Activated CD4-positive, alpha-beta memory T cell treated with anti-CD3 and anti-CD28 coated beads for 36 hours (primary cell): ENCODE results near the gene ITIH5. TPM values are rescaled to one million over a fixed set of nuclear protein-coding genes. Genes with fewer than 3 reads are reported as not detected.

Source experiments
- CTCF ChIA-PET: fragments of 350-600 bp; sonication (Branson Sonifier 250); formaldehyde crosslinking; loops from one replicate; lab custom pipeline; 2021; ENCODE audit warnings: antibody characterized with exemption, inconsistent platforms; lab: Charles Lee
- POLR2A ChIA-PET: fragments of 350-600 bp; sonication (Branson Sonifier 250); formaldehyde crosslinking; loops from one replicate; lab custom pipeline; 2021; ENCODE audit warnings: antibody characterized with exemption; lab: Charles Lee
- DNase-seq: peaks from one replicate; pipeline ENCODE4 v3.0.0-alpha.2; 2020
- H3K27ac Mint-ChIP-seq: one replicate; pipeline ENCODE4 v1.8.0; 2021; ENCODE audit warnings: mixed read lengths
- H3K27me3 Mint-ChIP-seq: one replicate; pipeline ENCODE4 v1.8.0; 2021; ENCODE audit warnings: mixed read lengths
- H3K36me3 Mint-ChIP-seq: one replicate; pipeline ENCODE4 v1.8.0; 2021; ENCODE audit warnings: mixed read lengths
- H3K4me1 Mint-ChIP-seq: one replicate; pipeline ENCODE4 v1.8.0; 2021; ENCODE audit warnings: low read depth, mixed read lengths
- H3K4me3 Mint-ChIP-seq: one replicate; pipeline ENCODE4 v1.8.0; 2021; ENCODE audit warnings: mild to moderate bottlenecking, mixed read lengths
- H3K9me3 Mint-ChIP-seq: one replicate; pipeline ENCODE4 v1.8.0; 2021; ENCODE audit warnings: mixed read lengths
- intact Hi-C: fragments of 100-400 bp; cut with micrococcal nuclease; formaldehyde crosslinking; loops from one replicate; pipeline ENCODE4 v1.15.1; 2023
- total RNA-seq, 2 experiments: library from RNA; stranded (reverse); gene quantifications; one replicate each; pipeline ENCODE4 v1.2.3, GENCODE V29; 2021

ITIH5 gene
- total RNA-seq, 2 experiments from 2014 or later, result not detected

DNA sequence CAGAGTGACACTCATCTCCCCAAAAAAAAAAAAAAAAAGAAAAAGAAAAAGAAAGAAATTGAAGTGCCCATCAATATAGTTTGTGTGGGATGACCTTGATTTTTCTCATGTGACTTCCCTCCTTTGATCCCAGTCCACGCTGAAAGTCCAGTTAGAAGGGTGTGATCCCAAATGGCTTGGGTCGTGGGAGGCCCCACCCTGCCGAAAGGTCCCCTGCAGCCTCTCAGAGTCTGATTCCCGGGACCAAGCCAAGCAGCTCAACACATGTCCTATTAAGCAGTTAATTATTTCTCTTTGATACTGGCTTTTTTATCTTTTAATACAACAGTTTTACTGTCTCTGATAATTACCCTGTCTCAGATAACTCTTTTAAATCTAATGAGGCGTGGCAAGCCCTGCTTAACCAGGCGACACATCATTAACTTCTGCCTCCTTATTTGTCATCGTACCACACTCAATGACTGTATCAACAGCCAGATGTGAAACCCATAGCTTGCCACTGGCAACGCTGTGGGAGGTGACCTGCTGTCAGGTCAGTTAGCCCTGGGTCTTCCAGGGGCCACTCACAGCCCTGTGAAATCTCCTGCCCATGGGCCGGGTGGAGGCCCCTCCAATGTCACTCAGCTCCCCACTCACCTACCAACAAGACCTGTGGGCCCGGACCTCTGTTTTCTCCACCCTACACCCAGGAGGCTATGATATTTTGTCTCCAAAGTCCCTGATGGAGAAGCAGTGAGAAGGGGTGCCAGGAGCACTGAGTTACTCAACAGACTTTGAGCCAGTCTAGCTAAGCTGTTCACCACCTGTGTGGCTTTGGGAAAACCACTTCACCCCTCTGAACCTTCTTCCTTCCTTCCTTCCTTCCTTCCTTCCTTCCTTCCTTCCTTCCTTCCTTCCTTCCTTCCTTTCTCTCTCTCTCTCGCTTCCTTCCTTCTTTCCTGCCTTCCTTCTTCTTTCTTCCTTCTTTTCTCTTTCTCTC lies 146.0 kb downstream of the ITIH5 start:
- POLR2A ChIA-PET, result no interaction called here
- no peaks in the 10 kb centered on the region for H3K9me3 Mint-ChIP-seq
- intact Hi-C loops, result loop anchor here (10.0 kb wide), 1 partner anchor 104 kb away; no protein-coding TSS in a partner anchor

DNA sequence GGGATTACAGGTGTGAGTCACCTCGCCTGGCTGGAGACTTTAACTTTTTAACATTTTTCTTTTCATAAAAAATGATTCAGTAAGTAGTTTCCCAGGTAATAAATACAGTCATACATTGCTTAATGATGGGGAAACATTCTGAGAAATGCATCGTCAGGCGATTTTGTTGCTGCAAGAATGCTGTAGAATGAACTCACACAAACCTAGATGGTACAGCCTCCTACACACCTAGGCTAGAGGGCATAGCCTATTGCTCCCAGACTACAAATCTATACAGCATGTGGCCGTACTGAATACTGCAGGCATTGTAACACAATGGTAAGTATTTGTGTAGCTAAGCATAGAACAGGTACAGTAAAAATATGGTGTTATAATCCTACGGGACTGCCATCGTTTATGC lies 147.4 kb downstream of the ITIH5 start:
- no peaks in the 10 kb centered on the region for H3K4me1 Mint-ChIP-seq
- no peak overlapping the region for H3K4me3 Mint-ChIP-seq
- H3K9me3 Mint-ChIP-seq, result no peaks in the 10 kb centered on the region
- no peak overlapping the region for H3K27ac Mint-ChIP-seq
- no peaks in the 10 kb centered on the region for H3K36me3 Mint-ChIP-seq
- H3K27me3 Mint-ChIP-seq, result no peaks in the 10 kb centered on the region
- no peak for DNase-seq
- POLR2A ChIA-PET, result no interaction called here
- intact Hi-C loops, result no loop called here
- CTCF ChIA-PET, result no interaction called here

More for the DNA sequence above, 146.0 kb downstream of the ITIH5 start:
- no peak overlapping the region for H3K27ac Mint-ChIP-seq
- CTCF ChIA-PET, result interaction anchor here (1.1 kb wide), 1 partner anchor 349 kb away, joined by 3 read pairs; no protein-coding TSS in a partner anchor
- H3K4me3 Mint-ChIP-seq, result no peak overlapping the region
- no peak for DNase-seq
- H3K4me1 Mint-ChIP-seq, result no peaks in the 10 kb centered on the region
- no peaks in the 10 kb centered on the region for H3K27me3 Mint-ChIP-seq
- no peaks in the 10 kb centered on the region for H3K36me3 Mint-ChIP-seq

DNA sequence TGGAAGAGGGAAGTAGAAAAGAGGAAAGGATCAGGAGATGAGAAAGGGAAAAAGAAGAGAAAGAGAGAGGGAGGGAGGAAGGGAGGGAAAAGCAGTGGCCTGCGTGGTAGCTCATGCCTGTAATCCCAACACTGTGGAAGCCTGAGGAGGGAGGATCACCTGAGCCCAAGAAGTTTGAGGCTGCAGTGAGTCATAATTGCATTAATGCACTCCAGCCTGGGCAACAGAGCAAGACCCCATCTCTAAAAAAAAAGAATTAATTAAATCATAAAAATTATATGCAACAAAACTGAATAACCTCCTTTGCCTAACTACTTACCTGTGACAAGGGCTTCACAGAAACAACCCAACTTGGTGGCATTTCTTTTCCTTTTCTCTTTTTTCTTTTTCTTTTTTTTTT lies 148.1 kb downstream of the ITIH5 start:
- intact Hi-C loops, result no loop called here
- Mint-ChIP-seq H3K27ac (no peak overlapping the region), H3K36me3 (no peaks in the 10 kb centered on the region), H3K4me3 (no peak overlapping the region), H3K9me3 (no peaks in the 10 kb centered on the region), H3K4me1 (peaks cover 1% of the 10 kb centered on the region), H3K27me3 (no peaks in the 10 kb centered on the region)
- no peak for DNase-seq
- POLR2A ChIA-PET, result no interaction called here
- CTCF ChIA-PET, result no interaction called here

GRCh38 chr10:7515439-7515838 lies 151.3 kb downstream of the ITIH5 start:
- Mint-ChIP-seq H3K27me3 (no peaks in the 10 kb centered on the region), H3K9me3 (peaks cover 6% of the 10 kb centered on the region), H3K27ac (no peak overlapping the region), H3K4me3 (no peak overlapping the region), H3K36me3 (no peaks in the 10 kb centered on the region), H3K4me1 (peaks cover 15% of the 10 kb centered on the region)
- intact Hi-C loops, result no loop called here
- DNase-seq, result no peak
- POLR2A ChIA-PET, result no interaction called here
- CTCF ChIA-PET, result interaction anchor here (1.4 to 2.7 kb wide), 2 partner anchors 10 to 172 kb away, joined by 7 to 12 read pairs; no protein-coding TSS in a partner anchor

- H3K4me3 Mint-ChIP-seq, result no peak overlapping the region
- H3K9me3 Mint-ChIP-seq, result peaks cover 18% of the 10 kb centered on the region
- no peak overlapping the region for H3K27ac Mint-ChIP-seq
- CTCF ChIA-PET, result interaction anchor here (2.7 kb wide), 1 partner anchor 11 kb away, joined by 12 read pairs; no protein-coding TSS in a partner anchor
- no peaks in the 10 kb centered on the region for H3K27me3 Mint-ChIP-seq
- H3K4me1 Mint-ChIP-seq, result peaks cover 15% of the 10 kb centered on the region
- intact Hi-C loops, result no loop called here
- POLR2A ChIA-PET, result no interaction called here
- DNase-seq, result no peak
- peaks cover 9% of the 10 kb centered on the region for H3K36me3 Mint-ChIP-seq
Observed at GRCh38 chr10:7513936-7514335, 152.8 kb downstream of the ITIH5 start.

GRCh38 chr10:7513455-7513854 lies 153.3 kb downstream of the ITIH5 start:
- Mint-ChIP-seq H3K4me1 (peaks cover 20% of the 10 kb centered on the region), H3K27ac (no peak overlapping the region), H3K9me3 (peaks cover 22% of the 10 kb centered on the region), H3K4me3 (no peak overlapping the region), H3K27me3 (no peaks in the 10 kb centered on the region), H3K36me3 (peaks cover 13% of the 10 kb centered on the region)
- ChIA-PET CTCF (interaction anchor here (2.7 kb wide), 1 partner anchor 12 kb away, joined by 12 read pairs; no protein-coding TSS in a partner anchor), POLR2A (no interaction called here)
- intact Hi-C loops, result no loop called here
- DNase-seq, result no peak

DNA sequence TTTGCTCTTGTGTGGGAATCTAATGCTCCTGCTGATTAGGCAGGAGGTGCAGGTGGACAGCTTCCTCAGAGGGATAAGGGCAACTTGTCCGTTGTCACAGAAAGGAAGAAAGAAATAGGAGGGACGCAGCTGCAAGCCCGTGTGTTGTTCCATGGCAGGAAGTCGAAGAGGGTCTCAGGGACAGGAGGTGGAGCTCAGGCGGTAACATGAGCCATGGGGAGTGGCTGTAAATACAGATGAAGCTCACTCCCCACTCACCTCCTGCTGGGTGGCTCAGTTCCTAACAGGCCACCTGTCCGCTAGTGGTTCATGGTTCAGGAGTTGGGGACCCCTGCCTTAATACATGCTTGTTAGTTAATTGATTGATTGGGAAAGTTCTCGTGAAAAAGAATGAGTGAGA lies 154.3 kb downstream of the ITIH5 start:
- intact Hi-C loops, result no loop called here
- ChIA-PET POLR2A (no interaction called here), CTCF (interaction anchor here (0.9 kb wide), 1 partner anchor 12 kb away, joined by 3 read pairs; no protein-coding TSS in a partner anchor)
- Mint-ChIP-seq H3K27me3 (no peaks in the 10 kb centered on the region), H3K27ac (no peak overlapping the region), H3K36me3 (peaks cover 17% of the 10 kb centered on the region), H3K4me3 (no peak overlapping the region), H3K4me1 (peaks cover 27% of the 10 kb centered on the region), H3K9me3 (peaks cover 22% of the 10 kb centered on the region)
- DNase-seq, result no peak

DNA sequence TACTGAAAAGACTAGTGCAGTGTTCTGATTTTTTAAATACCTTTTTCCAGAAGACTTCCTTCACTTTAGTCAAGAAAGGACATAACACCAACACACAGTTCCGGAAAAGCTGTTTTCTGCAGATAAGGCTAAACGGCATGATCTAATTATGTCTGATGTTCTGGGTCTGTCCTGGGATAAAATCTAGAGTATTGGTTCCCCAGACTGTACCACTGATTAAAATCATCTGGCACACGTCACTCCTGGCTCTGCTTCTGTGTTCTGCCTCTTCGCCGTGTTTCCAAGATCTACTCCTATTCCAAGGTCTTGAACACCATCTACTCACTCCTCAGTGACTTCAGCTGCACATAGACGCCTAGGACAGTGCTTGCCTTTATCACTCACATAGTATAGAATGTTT lies 155.2 kb downstream of the ITIH5 start:
- peaks cover 17% of the 10 kb centered on the region for H3K36me3 Mint-ChIP-seq
- H3K27ac Mint-ChIP-seq, result no peak overlapping the region
- no peak overlapping the region for H3K4me3 Mint-ChIP-seq
- peaks cover 22% of the 10 kb centered on the region for H3K9me3 Mint-ChIP-seq
- no peaks in the 10 kb centered on the region for H3K27me3 Mint-ChIP-seq
- CTCF ChIA-PET, result no interaction called here
- peaks cover 32% of the 10 kb centered on the region for H3K4me1 Mint-ChIP-seq
- DNase-seq, result no peak
- POLR2A ChIA-PET, result no interaction called here
- intact Hi-C loops, result no loop called here

Other genes starting within 250 kb of the ITIH5 start
- not detected for gene ITIH2, start 36.4 kb upstream of the ITIH5 start, total RNA-seq
- gene KIN, start 121.0 kb upstream of the ITIH5 start, total RNA-seq, result 10 to 100 TPM; 10.9 to 11.5 TPM
- 100 to 1,000 TPM; 281 to 295 TPM for gene ATP5F1C, start 121.2 kb upstream of the ITIH5 start, total RNA-seq
- gene TAF3, start 151.5 kb upstream of the ITIH5 start, total RNA-seq, result 10 to 100 TPM; 12.2 to 12.3 TPM